Measurements from ENCODE around the gene C15orf40. TPM values are rescaled to one million over a fixed set of nuclear protein-coding genes. Genes with fewer than 3 reads are reported as not detected.

The C15orf40 gene
- polyA plus RNA-seq, 2 of the 4 experiments (the other 2 are of a cell fraction): 48.0 to 55.0 TPM

GRCh38 chr15:82978438-82978837, 33.0 kb downstream of the C15orf40 start (continued):
- TF ChIP-seq CBX8 (IDR thresholded peaks at IDR 0.05): no peak
- no peak for TF ChIP-seq ATOH8 (CRISPR knock-in tag; IDR thresholded peaks at IDR 0.05; ENCODE audit: low read depth)
- TF ChIP-seq MYC (IDR thresholded peaks at IDR 0.05; ENCODE audit: borderline replicate concordance, low read length): no peak
- no peak for TF ChIP-seq MAZ (IDR thresholded peaks at IDR 0.05; ENCODE audit: borderline replicate concordance, low read depth, low read length)
- no peak for TF ChIP-seq ZNF302 (CRISPR knock-in tag; IDR thresholded peaks at IDR 0.05)
- TF ChIP-seq RCOR1 (IDR thresholded peaks at IDR 0.05; ENCODE audit: low read depth, low read length): no peak

GRCh38 chr15:82977076-82977475, 34.4 kb downstream of the C15orf40 start:
- Histone ChIP-seq H3K9me3 (no peaks in the 10 kb centered on the region), H3K4me3 (no peak overlapping the region), H3K4me2 (no peak overlapping the region), H3K27ac (no peak overlapping the region), H3K4me1 (no peaks in the 10 kb centered on the region)
- POLR2A ChIA-PET: interaction anchor here (1.0 kb wide), 1 partner anchor 9 kb away, joined by 5 read pairs; the partner anchor contains the start of gene RAMAC
- WGBS (ENCODE audit: missing lambda C conversion rate): 58% methylated on average over 1 of the region's 1 CpG
- CTCF ChIA-PET: interaction anchor here (0.7 to 2.1 kb wide), 3 partner anchors 9 to 1576 kb away, joined by 3 to 6 read pairs (median 5); partner anchors contain the start of gene RAMAC
- no peak for TF ChIP-seq GATA3 (IDR thresholded peaks at IDR 0.05; ENCODE audit: borderline replicate concordance)
- no peak for TF ChIP-seq MYC (IDR thresholded peaks at IDR 0.05; ENCODE audit: borderline replicate concordance, low read length)
- no peak for TF ChIP-seq CTCF (IDR thresholded peaks at IDR 0.05)
- no peak for TF ChIP-seq CBX2 (IDR thresholded peaks at IDR 0.05; ENCODE audit: borderline replicate concordance, low read depth)
- no peak for TF ChIP-seq BCL3 (IDR thresholded peaks at IDR 0.05)
- no peak for TF ChIP-seq SREBF2 (IDR thresholded peaks at IDR 0.05)
- TF ChIP-seq JUNB (IDR thresholded peaks at IDR 0.05): no peak
- DNase-seq (ENCODE audit: low read depth in 1 of 2, low spot score in 1 of 2): no peak
- no peak for FAIRE-seq
- ATAC-seq: no peak

- Histone ChIP-seq H3K9me3 (no peaks in the 10 kb centered on the region), H3K4me1 (no peaks in the 10 kb centered on the region), H3K27ac (no peak overlapping the region), H3K4me3 (no peak overlapping the region), H3K4me2 (no peak overlapping the region)
- FAIRE-seq: no peak
- ATAC-seq: no peak
- DNase-seq (ENCODE audit: low read depth in 1 of 2, low spot score in 1 of 2): no peak
- TF ChIP-seq CEBPB (IDR thresholded peaks at IDR 0.05) (no peak), JUN (IDR thresholded peaks at IDR 0.05) (no peak), HOXB13 (CRISPR knock-in tag; IDR thresholded peaks at IDR 0.05; ENCODE audit: low read depth) (no peak), BHLHE40 (IDR thresholded peaks at IDR 0.05; ENCODE audit: low read depth, low read length) (no peak), RFX5 (IDR thresholded peaks at IDR 0.05) (no peak), TFCP2L1 (CRISPR knock-in tag; IDR thresholded peaks at IDR 0.05) (no peak), FOSL2 (IDR thresholded peaks at IDR 0.05) (no peak), FOSL2 (CRISPR knock-in tag; IDR thresholded peaks at IDR 0.05) (no peak), RNF2 (IDR thresholded peaks at IDR 0.05; ENCODE audit: borderline replicate concordance, low read depth) (no peak), CHD4 (IDR thresholded peaks at IDR 0.05; ENCODE audit: borderline replicate concordance) (no peak)
- POLR2A ChIA-PET: no interaction called here
- WGBS (ENCODE audit: missing lambda C conversion rate): 87% methylated on average over 1 of the region's 1 CpG
- CTCF ChIA-PET: interaction anchor here (0.9 to 1.0 kb wide), 2 partner anchors 13 to 19 kb away, joined by 3 read pairs; partner anchors contain the start of gene RAMAC
Measured at GRCh38 chr15:82972990-82973389, 38.4 kb downstream of the C15orf40 start.

Measured in A549 (cell line).